GM19099 (cell line): Measurements from ENCODE around the gene ETHE1.

Source experiments
- POLR2A ChIP-seq: IDR thresholded peaks from 3 replicates; pipeline ENCODE4 v1.6.1; 2011; ENCODE audit warnings: low read depth; ENCODE audit not compliant: insufficient read length; ENCODE audit errors: extremely low read depth

The ETHE1 gene

GRCh38 chr19:43468354-43469159 is 58.4 kb downstream of the ETHE1 start:
- TF ChIP-seq POLR2A: no peak

- TF ChIP-seq POLR2A: no peak
Measured at GRCh38 chr19:43467730-43468129, 59.3 kb downstream of the ETHE1 start.

- TF ChIP-seq POLR2A: no peak
Measured at GRCh38 chr19:43467276-43467675, 59.7 kb downstream of the ETHE1 start.

DNA sequence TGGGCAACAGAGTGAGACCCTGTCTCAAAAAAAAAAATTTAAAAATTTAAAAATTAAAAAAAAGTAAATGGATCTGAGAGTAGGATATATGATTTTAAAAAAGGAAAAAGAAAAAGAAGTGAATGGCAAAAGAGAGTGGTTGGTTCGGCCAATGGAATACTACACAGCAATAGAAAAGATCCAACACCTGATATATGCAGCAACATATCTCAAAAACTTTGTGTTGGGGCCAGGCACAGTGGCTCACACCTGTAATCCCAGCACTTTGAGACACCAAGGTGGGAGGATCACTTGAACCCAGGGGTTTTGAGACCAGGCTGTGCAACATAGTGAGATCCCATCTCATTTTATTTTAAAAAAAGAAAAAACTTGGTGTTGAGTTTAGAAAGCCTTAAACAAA is 60.2 kb downstream of the ETHE1 start:
- TF ChIP-seq POLR2A: no peak

GRCh38 chr19:43465468-43466120 is 61.4 kb downstream of the ETHE1 start, which contains the start of gene LYPD3:
LYPD3 (minus strand) TSS chr19:43465608; CDS start chr19:43465571, 37 bp downstream.
- TF ChIP-seq POLR2A: no peak

- no peak for TF ChIP-seq POLR2A
Measured at GRCh38 chr19:43464134-43464775, 62.7 kb downstream of the ETHE1 start.

GRCh38 chr19:43463381-43464133 is 63.4 kb downstream of the ETHE1 start:
- TF ChIP-seq POLR2A: no peak

DNA sequence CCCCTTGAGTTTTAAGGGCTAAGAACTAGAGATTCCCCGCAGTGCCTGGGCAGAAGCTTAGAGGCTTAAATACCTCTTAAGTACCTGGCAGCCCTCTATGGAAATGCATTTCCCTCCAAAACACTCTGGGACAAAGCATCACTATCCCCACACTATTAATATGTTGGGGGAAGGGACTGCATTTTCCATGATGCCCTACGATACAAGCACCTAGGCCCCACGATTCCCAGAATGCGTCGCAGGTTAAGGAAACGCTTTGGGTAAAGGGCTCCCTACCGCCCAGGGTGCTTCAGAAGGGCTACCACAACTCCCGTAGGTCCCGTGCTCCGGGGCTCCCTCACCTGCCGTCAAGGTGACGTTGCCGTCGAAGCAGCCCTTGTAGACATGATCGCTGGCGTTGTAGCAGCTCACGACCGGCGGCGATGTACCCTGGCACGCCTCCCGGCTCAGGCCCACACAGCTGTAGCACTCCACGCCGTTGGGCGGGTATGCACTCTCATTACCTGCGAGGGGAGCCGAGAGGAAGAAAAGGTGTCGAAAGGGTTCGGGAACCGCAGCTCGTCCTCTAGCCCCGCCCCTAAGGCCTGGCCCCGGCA is 64.1 kb downstream of the ETHE1 start:
- no peak for TF ChIP-seq POLR2A

DNA sequence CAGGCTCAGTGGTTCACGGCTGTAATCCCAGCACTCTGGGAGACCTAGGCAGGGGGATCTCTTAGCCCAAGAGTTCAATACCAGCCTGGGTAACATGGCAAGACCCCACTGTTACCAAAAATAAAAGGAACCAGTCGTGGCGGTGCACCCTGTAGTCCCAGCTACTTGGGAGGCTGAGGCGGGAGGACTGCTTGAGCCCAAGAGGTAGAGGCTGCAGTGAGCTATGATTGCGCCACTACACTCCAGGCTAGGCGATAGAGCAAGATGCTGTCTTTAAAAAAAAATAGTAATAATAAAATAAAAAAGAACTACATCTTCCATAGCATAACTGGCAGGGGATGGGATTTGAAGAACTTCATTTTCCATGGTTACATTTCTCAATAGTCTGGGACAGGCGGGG is 64.6 kb downstream of the ETHE1 start:
- no peak for TF ChIP-seq POLR2A

GRCh38 chr19:43461303-43461702 is 65.7 kb downstream of the ETHE1 start:
- TF ChIP-seq POLR2A: no peak

DNA sequence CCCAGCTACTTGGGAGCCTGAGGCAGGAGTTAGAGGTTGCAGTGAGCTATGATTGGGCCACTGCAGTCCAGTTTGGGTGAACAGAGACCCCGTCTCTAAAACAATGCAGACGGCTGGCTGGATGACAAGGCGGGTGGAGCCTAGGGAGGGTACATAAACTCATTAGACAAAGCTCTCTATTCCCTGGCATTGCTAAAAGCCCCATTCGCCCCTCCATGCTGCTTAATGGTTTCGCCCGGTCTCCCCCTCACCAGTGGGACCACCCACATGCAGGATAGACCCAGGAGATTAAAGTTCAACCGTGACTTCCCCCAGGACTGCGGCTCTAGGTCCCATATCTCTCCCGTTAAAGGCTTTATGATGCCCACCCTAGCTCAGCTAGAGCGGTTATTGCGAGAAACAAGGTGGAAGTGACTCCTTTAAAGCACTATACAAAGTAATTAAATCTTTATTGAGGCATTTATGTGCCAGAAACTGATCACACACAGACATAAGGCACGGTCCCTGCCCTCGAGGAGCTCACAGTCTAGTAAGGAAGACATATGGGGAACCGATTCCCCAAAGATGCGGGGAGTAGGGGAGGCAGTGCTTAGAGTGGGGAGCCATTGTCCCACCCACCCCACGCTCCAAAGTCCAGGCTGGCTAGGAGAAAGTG is 66.5 kb downstream of the ETHE1 start:
- no peak for TF ChIP-seq POLR2A

DNA sequence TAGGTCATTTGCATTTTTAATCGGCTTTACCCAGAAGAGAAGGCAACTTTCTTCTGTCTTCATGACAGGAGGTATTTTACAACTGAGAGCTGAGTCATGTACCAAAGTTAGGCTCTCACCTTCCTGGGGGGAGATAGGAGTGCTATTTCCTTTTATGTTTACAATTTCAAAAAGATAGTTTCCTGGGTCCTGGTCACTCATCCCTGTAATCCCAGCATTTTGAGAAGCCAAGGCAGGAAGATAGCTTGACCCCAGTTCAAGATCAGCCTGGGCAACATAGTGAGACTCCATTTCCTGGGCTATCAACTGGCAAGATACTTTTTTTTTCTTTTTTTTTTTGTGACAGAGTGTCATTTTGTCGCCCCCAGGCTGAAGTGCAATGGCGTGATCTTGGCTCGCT is 69.2 kb downstream of the ETHE1 start:
- TF ChIP-seq POLR2A: no peak
